HAP-1 (cell line): ENCODE measurements around the gene TRHDE.
A peak's percentile ranks its signal among the peaks of the same experiment; 100 is the strongest.

Experiments
- DNase-seq, 2 experiments: peaks; one replicate each; pipeline ENCODE4 v3.0.0-alpha.2; 2016 to 2020; ENCODE audit warnings: low spot score in 2 of 2
- H3K27me3 ChIP-seq: fragments of 250-450 bp; sonication (Bioruptor Pico); 2 replicates; pipeline ENCODE4 v1.5.1; 2020; ENCODE audit warnings: low read depth, mild to moderate bottlenecking, moderate library complexity
- H3K36me3 ChIP-seq: fragments of 250-450 bp; sonication (Bioruptor Pico); replicated peaks from 2 replicates; pipeline ENCODE4 v1.5.1; 2020; ENCODE audit warnings: mild to moderate bottlenecking
- H3K4me1 ChIP-seq: fragments of 250-450 bp; sonication (Bioruptor Pico); 2 replicates; pipeline ENCODE4 v1.5.1; 2020; ENCODE audit warnings: mild to moderate bottlenecking
- H3K4me3 ChIP-seq: fragments of 250-450 bp; sonication (Bioruptor Pico); 2 replicates; pipeline ENCODE4 v1.5.1; 2020; ENCODE audit warnings: mild to moderate bottlenecking, moderate library complexity
- H3K9me3 ChIP-seq: fragments of 250-450 bp; sonication (Bioruptor Pico); 2 replicates; pipeline ENCODE4 v1.5.1; 2020; ENCODE audit warnings: mild to moderate bottlenecking, moderate library complexity
- in situ Hi-C: fragments of 300-500 bp; cut with MboI; formaldehyde crosslinking; loops from 3 replicates; pipeline ENCODE4 v1.14.3; 2020; ENCODE audit warnings: low sequenced_read_pairs, inconsistent platforms, mixed read lengths

Gene TRHDE

DNA sequence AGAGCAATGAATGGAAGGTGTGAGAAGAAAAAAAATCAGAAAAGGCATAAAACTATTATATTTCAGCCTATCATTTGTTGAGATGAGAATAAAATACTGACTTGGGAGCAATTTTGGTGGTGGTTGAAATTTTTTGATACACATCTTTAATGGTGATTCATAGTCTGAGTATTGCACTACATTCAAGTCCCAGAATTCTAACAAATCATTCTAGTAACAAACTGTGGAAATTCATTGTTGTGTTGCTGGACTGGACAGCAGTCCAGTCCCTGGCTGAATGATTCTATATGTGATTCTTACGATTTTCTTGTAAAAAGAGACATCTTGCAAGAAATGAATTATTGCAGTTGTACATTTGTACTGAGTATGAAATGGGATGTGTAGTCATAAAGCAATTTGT is 268.6 kb downstream of the TRHDE start:
- H3K4me3 ChIP-seq: no peak overlapping the region
- DNase-seq: no peak
- no peaks in the 10 kb centered on the region for H3K9me3 ChIP-seq
- no peaks in the 10 kb centered on the region for H3K27me3 ChIP-seq
- no peaks in the 10 kb centered on the region for H3K36me3 ChIP-seq
- H3K4me1 ChIP-seq: peaks cover 13% of the 10 kb centered on the region
- in situ Hi-C loops: no loop called here

DNA sequence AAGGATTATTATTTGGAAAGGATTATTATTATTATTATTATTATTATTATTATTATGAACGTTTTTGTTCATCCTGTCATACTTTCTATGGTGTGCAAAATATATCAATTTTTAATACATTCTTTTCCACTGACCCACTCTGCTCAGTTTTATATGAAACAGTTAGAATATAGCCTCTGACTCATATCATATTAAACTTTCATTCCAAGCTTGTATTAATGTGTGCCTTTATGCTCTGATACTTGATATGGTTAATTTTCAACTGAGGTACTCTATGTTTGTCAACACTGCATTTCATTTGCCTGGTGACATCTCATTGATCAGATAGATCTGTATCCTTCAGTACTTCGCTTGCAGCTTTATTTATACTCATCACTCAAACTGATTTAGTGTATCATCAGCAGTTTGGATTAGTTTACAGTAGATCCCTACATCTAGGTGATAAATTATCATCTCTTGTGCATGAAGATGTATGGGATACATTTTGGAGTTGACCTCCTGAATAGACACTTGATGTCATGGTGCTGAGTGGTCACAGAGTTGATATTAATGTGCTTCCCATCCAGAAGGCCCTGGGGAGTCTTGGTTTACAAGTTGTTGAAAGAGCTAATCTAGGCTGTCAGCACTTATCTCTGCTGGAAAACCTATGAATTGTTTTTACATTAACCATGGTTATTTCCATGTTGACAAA is 271.8 kb downstream of the TRHDE start:
- H3K36me3 ChIP-seq: no peaks in the 10 kb centered on the region
- no peaks in the 10 kb centered on the region for H3K9me3 ChIP-seq
- H3K27me3 ChIP-seq: no peaks in the 10 kb centered on the region
- DNase-seq: no peak
- no peaks in the 10 kb centered on the region for H3K4me1 ChIP-seq
- in situ Hi-C loops: no loop called here
- no peak overlapping the region for H3K4me3 ChIP-seq

DNA sequence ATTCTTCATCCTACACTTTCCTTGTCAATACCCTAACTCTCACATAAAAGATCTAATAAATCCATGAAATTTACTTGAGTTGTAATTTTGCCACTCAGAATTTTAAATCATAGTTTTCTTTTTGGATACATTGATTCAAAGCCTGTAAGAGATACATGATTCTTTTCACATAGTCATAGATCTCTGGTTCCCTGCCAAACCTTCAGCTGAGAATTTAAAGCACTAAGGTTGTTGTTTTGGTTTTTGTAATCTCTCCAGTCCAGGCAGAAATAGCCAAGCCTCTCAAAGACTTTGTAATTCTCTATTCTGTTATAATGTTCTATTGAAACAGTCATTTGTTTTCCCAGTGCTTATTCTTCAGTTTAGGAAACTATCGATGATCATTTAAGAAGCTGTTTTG is 273.9 kb downstream of the TRHDE start:
- no peaks in the 10 kb centered on the region for H3K36me3 ChIP-seq
- in situ Hi-C loops: no loop called here
- no peak overlapping the region for H3K4me3 ChIP-seq
- H3K27me3 ChIP-seq: no peaks in the 10 kb centered on the region
- no peaks in the 10 kb centered on the region for H3K4me1 ChIP-seq
- no peak for DNase-seq
- H3K9me3 ChIP-seq: no peaks in the 10 kb centered on the region

DNA sequence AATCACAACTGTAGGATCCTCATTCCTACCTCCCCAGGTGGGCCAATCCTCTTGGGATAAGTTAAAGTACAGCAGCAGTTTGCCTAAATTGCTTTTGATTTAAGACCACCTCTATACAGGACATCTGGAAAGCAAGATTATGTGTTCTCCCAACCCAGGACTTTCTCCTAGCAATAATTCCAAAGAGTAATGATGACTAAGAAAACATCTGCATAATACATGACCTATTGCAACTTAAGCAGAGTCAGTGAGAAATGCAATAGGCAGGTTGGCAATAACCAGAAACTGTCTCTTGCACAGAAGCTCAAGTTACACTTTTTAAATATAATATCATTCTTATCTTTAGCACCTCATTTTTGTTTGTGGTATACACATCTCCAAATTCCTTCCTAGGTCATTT is 275.4 kb downstream of the TRHDE start:
- Histone ChIP-seq H3K36me3 (no peaks in the 10 kb centered on the region), H3K4me3 (no peak overlapping the region), H3K4me1 (no peaks in the 10 kb centered on the region), H3K27me3 (no peaks in the 10 kb centered on the region), H3K9me3 (no peaks in the 10 kb centered on the region)
- in situ Hi-C loops: no loop called here
- no peak for DNase-seq

DNA sequence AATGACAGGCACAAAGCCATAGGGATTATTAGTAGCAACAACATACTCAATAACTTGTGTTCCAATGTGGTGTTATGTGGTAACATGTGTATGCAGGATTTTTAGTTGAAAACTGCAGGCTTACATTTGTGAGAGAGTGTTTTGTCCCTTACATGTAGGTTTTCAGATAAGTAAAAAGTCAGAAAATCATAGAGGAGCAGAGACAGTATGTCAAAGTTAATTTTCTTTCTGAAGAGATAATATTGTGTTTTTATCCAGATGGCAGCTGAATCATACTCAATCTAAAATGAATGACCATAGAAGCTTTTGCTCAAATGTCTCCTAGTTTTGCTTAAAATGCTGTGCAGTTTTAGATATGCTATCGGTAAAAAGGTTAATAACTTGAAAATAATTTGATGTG is 277.0 kb downstream of the TRHDE start:
- in situ Hi-C loops: no loop called here
- DNase-seq: no peak

DNA sequence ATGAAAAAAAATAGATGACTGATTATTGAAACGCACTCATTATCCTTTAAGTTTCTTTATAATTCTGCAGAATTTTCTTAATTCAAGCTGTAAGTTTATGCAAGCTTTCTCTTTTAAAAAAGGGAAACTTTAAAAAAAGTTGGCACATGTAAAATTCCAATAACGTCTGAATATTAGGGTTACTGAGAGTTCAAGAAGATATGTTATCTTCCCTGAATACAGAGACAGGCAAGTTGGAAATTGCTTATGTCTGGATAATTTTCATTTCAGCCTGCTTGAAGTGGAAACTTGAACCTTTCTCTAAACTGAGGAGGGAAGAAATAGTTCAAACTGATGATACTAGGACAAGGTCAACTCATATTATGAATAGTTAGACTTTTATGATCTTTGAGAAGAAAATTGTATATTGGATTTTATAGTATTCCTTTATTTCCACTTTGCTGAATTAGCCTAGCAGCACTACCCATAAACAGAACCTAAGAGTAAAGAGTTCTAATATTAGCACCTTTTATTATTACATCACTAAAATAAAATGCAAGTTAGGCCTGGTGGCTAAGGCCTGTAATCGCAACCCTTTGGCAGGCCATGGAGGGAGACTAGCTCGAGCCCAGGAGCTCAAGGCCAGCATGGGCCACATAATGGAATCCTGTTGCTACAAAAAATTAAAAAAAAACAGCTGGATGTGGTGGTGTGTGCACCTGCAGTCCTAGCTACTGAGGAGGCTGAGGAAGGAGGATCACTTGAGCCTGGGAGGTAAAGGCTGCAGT is 288.0 kb downstream of the TRHDE start:
- in situ Hi-C loops: no loop called here
- peak in 1 of 2 experiments; percentile 8 for DNase-seq

More for the DNA sequence above, 277.0 kb downstream of the TRHDE start:
- H3K4me3 ChIP-seq: no peak overlapping the region
- H3K36me3 ChIP-seq: no peaks in the 10 kb centered on the region
- no peaks in the 10 kb centered on the region for H3K27me3 ChIP-seq
- no peaks in the 10 kb centered on the region for H3K9me3 ChIP-seq
- H3K4me1 ChIP-seq: no peaks in the 10 kb centered on the region

DNA sequence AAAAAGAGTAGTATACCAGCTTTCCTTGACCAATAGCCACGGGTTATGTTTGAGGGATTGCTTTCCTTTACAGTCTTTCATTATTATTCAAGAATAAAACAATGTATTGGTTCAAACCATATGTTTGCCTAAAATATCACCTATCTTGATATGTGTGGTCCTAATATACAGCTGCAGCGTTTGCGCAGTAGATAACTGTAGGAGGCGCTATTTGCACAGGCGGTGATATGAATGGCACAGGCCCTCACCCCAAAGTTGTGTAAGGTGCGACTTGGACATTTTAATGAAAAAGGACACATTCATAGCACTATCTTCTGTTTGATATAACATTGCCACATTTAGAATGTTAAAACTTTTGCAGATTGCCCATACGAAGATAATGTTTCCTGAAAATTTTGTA is 298.4 kb downstream of the TRHDE start:
- Histone ChIP-seq H3K36me3 (no peaks in the 10 kb centered on the region), H3K4me3 (no peak overlapping the region), H3K27me3 (no peaks in the 10 kb centered on the region), H3K4me1 (no peaks in the 10 kb centered on the region), H3K9me3 (no peaks in the 10 kb centered on the region)
- DNase-seq: peak in 1 of 2 experiments; percentile 24
- in situ Hi-C loops: no loop called here

More for the DNA sequence above, 288.0 kb downstream of the TRHDE start:
- no peaks in the 10 kb centered on the region for H3K4me1 ChIP-seq
- no peaks in the 10 kb centered on the region for H3K9me3 ChIP-seq
- no peak overlapping the region for H3K4me3 ChIP-seq
- H3K36me3 ChIP-seq: no peaks in the 10 kb centered on the region
- no peaks in the 10 kb centered on the region for H3K27me3 ChIP-seq

DNA sequence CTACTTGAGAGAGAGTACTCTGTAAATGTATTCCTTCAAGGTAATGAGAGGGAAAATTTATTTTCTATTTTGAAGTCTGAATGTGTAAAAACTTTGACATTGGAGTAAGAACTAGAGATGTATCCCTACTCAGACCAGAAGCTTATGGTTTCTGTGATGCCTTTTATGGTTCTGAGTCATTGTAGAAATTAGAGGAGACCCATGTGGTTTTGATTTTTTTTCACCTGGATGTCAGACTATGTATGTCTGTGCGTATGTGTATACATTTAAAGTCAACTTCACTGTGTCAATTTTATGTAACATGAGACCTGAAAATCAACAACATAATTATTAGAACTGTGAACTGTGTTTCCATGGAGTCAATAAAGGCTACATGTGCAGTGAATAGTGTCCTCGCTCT is 302.0 kb downstream of the TRHDE start:
- no peaks in the 10 kb centered on the region for H3K27me3 ChIP-seq
- no peaks in the 10 kb centered on the region for H3K9me3 ChIP-seq
- no peaks in the 10 kb centered on the region for H3K4me1 ChIP-seq
- in situ Hi-C loops: no loop called here
- DNase-seq: no peak
- H3K36me3 ChIP-seq: no peaks in the 10 kb centered on the region
- H3K4me3 ChIP-seq: no peak overlapping the region

DNA sequence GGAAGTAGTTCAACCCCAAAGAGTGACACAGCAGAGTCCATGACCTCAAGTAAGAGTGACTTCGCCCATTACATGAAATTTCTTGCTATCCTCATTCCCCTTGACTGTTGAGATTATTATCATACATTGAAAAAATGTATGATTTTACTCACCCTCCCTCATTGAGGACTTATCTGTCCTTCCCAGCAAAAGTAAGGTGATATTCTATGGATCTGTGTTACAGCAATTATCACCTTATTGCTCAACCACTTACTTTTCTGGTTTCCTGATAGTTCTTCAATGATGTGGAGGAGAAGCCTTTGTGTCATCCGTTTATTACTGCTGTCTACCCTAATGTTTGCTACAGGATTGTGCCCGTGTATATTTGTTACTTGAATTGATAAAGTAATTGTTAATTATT is 306.2 kb downstream of the TRHDE start:
- no peaks in the 10 kb centered on the region for H3K4me1 ChIP-seq
- no peak overlapping the region for H3K4me3 ChIP-seq
- no peaks in the 10 kb centered on the region for H3K36me3 ChIP-seq
- no peak for DNase-seq
- H3K9me3 ChIP-seq: no peaks in the 10 kb centered on the region
- in situ Hi-C loops: no loop called here
- H3K27me3 ChIP-seq: no peaks in the 10 kb centered on the region

DNA sequence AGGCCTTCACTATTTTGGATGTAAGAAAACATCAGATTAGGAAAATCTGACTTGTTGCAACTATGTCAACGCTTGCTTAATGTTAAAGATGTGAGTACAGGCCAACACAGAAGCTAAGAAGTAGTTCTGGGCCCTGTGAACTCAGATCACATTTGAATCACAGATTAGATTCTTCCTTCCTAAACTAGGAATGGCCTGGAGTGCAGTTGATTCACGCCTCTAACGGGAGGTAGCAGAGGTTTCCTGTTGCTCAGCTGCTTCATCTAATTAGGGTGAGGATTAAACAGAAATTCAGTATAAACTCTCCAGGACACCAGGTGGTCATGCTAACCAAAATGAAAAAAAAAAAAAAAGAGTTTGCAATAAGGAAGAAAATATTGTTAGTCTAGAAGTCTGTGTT is 314.3 kb downstream of the TRHDE start:
- Histone ChIP-seq H3K4me3 (no peak overlapping the region), H3K27me3 (no peaks in the 10 kb centered on the region), H3K36me3 (no peaks in the 10 kb centered on the region), H3K4me1 (no peaks in the 10 kb centered on the region), H3K9me3 (no peaks in the 10 kb centered on the region)
- in situ Hi-C loops: no loop called here
- DNase-seq: no peak

DNA sequence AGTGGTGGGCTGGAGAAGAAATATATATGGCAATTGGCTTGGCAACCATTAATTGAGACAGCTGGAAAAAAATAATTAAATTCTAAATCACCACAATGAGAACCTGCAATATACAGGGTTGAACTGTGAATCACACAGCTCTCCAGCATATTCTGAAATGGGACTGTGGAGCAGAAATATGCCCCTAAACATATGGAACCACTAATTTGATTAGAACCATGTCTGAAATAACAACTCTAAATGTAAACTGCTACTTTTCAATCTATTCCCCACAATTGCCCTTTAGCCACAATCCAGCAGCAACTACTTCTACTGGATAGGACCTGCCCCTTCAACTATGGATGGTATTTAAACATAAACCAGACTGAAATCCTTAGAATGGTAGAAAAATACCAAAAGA is 330.4 kb downstream of the TRHDE start:
- H3K4me3 ChIP-seq: no peak overlapping the region
- in situ Hi-C loops: no loop called here
- no peaks in the 10 kb centered on the region for H3K4me1 ChIP-seq
- H3K9me3 ChIP-seq: no peaks in the 10 kb centered on the region
- no peak for DNase-seq
- H3K36me3 ChIP-seq: no peaks in the 10 kb centered on the region
- H3K27me3 ChIP-seq: no peaks in the 10 kb centered on the region

DNA sequence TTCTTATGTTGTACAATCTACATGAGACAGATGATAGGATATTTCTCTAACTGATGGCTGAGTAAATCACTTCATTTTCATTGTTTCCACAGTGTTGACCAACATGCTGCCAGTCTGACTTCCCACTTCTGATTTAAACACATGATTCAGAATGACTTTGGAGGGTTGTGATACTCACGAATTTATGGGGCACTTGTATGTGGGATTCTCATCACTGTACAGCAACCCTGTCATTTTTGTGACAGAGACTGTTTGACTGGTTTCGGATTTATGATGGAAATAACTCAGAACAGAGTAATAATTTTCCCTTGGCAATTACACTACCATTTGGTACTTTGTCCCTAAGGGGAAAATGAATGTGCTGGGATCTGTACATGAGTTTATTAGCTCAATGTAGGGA is 333.8 kb downstream of the TRHDE start:
- Histone ChIP-seq H3K4me3 (no peak overlapping the region), H3K27me3 (no peaks in the 10 kb centered on the region), H3K4me1 (no peaks in the 10 kb centered on the region), H3K36me3 (no peaks in the 10 kb centered on the region), H3K9me3 (no peaks in the 10 kb centered on the region)
- no peak for DNase-seq
- in situ Hi-C loops: no loop called here

DNA sequence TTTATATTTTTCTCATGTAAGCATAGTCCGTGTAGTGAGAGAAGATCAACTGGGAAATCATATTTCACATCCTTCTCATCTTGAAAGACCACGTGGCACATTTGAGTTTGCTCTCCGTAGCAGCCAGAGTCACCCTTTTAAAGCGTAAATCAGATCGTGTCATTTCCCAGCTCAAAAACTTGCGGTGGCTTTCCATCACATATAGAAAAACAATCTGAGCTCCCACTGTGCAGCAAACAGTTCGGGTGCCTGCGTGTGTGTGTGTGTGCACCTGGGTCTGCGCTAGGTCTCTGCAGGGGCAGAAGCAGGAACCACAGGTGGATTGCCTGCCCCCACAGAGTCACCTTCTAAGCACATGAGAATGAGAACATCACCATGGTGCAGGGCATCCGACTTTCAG is 338.2 kb downstream of the TRHDE start:
- H3K27me3 ChIP-seq: no peaks in the 10 kb centered on the region
- in situ Hi-C loops: no loop called here
- DNase-seq: no peak
- no peak overlapping the region for H3K4me3 ChIP-seq
- H3K4me1 ChIP-seq: no peaks in the 10 kb centered on the region
- no peaks in the 10 kb centered on the region for H3K36me3 ChIP-seq
- H3K9me3 ChIP-seq: no peaks in the 10 kb centered on the region

DNA sequence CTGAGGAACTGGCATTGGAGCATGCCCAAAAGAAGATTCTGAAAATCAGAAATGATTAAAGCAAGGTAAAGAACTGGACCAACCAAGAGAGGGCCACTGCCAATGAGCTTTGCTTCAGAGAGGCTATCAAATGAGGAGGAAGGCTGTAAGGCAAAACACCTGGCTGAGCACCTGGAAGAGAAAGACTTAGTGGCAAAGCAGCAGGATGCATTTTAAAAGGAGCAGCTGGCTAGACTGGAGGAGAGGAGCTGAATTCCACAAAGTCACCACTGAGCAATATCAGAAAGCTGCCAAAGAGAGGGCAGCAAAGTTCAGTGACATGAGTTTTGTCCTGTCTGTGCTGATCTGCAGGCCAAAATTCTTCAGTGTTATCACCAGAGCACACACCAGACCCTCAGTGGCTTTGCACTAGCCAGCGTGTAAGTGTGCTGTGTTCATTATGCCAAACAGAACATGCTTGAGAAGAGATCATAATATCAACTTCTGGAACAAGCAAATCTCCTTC is 338.7 kb downstream of the TRHDE start:
- H3K4me3 ChIP-seq: no peak overlapping the region
- no peaks in the 10 kb centered on the region for H3K36me3 ChIP-seq
- no peak for DNase-seq
- no peaks in the 10 kb centered on the region for H3K27me3 ChIP-seq
- no peaks in the 10 kb centered on the region for H3K4me1 ChIP-seq
- no peaks in the 10 kb centered on the region for H3K9me3 ChIP-seq
- in situ Hi-C loops: no loop called here
